GM12878 (cell line): ENCODE data around the gene ZCCHC8. TPM values are rescaled to one million over a fixed set of nuclear protein-coding genes. Genes with fewer than 3 reads are reported as not detected.

Source experiments
- ATF3 ChIP-seq: IDR thresholded peaks from 2 replicates; pipeline ENCODE4 v1.6.1; 2011; ENCODE audit warnings: low read depth, mild to moderate bottlenecking, low read length, moderate library complexity, borderline replicate concordance; ENCODE audit errors: extremely low read depth
- BHLHE40 ChIP-seq, 2 experiments: fragments of 450-650 bp in 1 of 2; IDR thresholded peaks; 2 replicates each; pipeline ENCODE4 v1.6.1; 2011 to 2017; ENCODE audit warnings: low read depth in 2 of 2, borderline replicate concordance in 1 of 2, improper control_type of control experiment in 1 of 2, low read length in 1 of 2, mild to moderate bottlenecking in 1 of 2
- CHD4 ChIP-seq: fragments of 200-600 bp; sonication (generic); IDR thresholded peaks from 2 replicates; pipeline ENCODE4 v1.6.1; 2016; ENCODE audit warnings: mild to moderate bottlenecking
- IKZF1 ChIP-seq: fragments of 450-650 bp; conservative IDR thresholded peaks from 2 replicates; pipeline ENCODE4 v1.6.1; 2017; ENCODE audit warnings: antibody characterized with exemption, mild to moderate bottlenecking
- PKNOX1 ChIP-seq: fragments of 450-650 bp; IDR thresholded peaks from 2 replicates; pipeline ENCODE4 v1.6.1; 2016; ENCODE audit warnings: mild to moderate bottlenecking
- RB1 ChIP-seq: fragments of 450-650 bp; formaldehyde crosslinking; IDR thresholded peaks from 2 replicates; pipeline ENCODE4 v1.6.1; 2017; ENCODE audit warnings: mild to moderate bottlenecking, borderline replicate concordance
- SIN3A ChIP-seq: IDR thresholded peaks from 2 replicates; pipeline ENCODE4 v1.6.1; 2012; ENCODE audit warnings: low read depth, low read length, improper control_type of control experiment
- ZNF384 ChIP-seq: IDR thresholded peaks from 2 replicates; pipeline ENCODE4 v1.6.1; 2012; ENCODE audit warnings: low read depth, mild to moderate bottlenecking, low read length, improper control_type of control experiment, borderline replicate concordance
- ZNF687 ChIP-seq: fragments of 450-650 bp; IDR thresholded peaks from 2 replicates; pipeline ENCODE4 v1.6.1; 2017; ENCODE audit warnings: mild to moderate bottlenecking, moderate library complexity
- polyA plus RNA-seq, 11 experiments: library from polyadenylated mRNA; depleted of rRNA in 4 of 11; unstranded in 6 of 11; stranded (reverse) in 5 of 11; fragments of >200 nt; fragmentation: Nextera tagmentation in 4 of 11; fragmentation: Illumina TruSeq in 1 of 11; extraction: Ambion mirVana in 4 of 11; extraction: Trizol in 1 of 11; gene quantifications; 1 replicate in 1 of 11; 2 replicates in 10 of 11; pipeline versions ENCODE4 v1.2.1 to v1.2.3, GENCODE V29; 2011 to 2016; ENCODE audit warnings: inconsistent platforms in 2 of 11, missing spikeins in 2 of 11, low read depth in 1 of 11
- small RNA-seq: library from RNA; depleted of rRNA; stranded (forward); fragments of <200 nt; gene quantifications from one replicate; pipeline ENCODE3, GENCODE V24; 2014
- total RNA-seq, 4 experiments: library from RNA; depleted of rRNA in 3 of 4; stranded (reverse); fragments of >200 nt in 3 of 4; fragmentation: Illumina TruSeq in 1 of 4; extraction: Trizol in 1 of 4; gene quantifications; 2 replicates each; pipeline versions ENCODE4 v1.2.1 to v1.2.3, GENCODE V29; 2013 to 2021

ZCCHC8 gene
- total and polyA plus RNA-seq, 10 of the 15 experiments (the other 5 are each of a cell fraction or from before 2014, with no cell fraction given): 8.8 to 34.8 (median 21.7) TPM

- TF ChIP-seq RB1 (peak; percentile 60; the same call in 1 of the 2 replicates), CHD4 (no peak), ZNF687 (peak; percentile 71), ATF3 (no peak), SIN3A (peak; percentile 49; the same call in 1 of the 2 replicates), ZNF384 (no peak), BHLHE40 (IDR thresholded peaks at IDR 0.05; ENCODE audit: borderline replicate concordance in 1 of 2, low read depth in 2 of 2, low read length in 1 of 2) (peak in 1 of 2 experiments; percentile 33; a peak in 2 of 4 replicates), IKZF1 (peak; percentile 89), PKNOX1 (peak; percentile 49; the same call in 1 of the 2 replicates)
Measured at GRCh38 chr12:122421821-122422729, 78.7 kb downstream of the ZCCHC8 start, which contains the start of gene CLIP1 (continued).

Small RNA genes within 50 kb of the gene (small RNA-seq; reads per million reads assigned to genes)
- gene RF00411: not detected

Other genes with a start within 250 kb of the ZCCHC8 start
- gene VPS33A, start 234.4 kb downstream of the ZCCHC8 start, total RNA-seq (2014; rRNA removed): 21.1 and 22.8 TPM in 2 replicates
- 16.2 and 21.1 TPM in 2 replicates for gene VPS33A, start 234.4 kb downstream of the ZCCHC8 start, total RNA-seq (2014; rRNA removed; fragmentation: Illumina TruSeq; extraction: Trizol)
- 22.1 and 22.4 TPM in 2 replicates for gene VPS33A, start 234.4 kb downstream of the ZCCHC8 start, total RNA-seq (2021)
- 18.7 and 20.0 TPM in 2 replicates for gene VPS33A, start 234.4 kb downstream of the ZCCHC8 start, polyA plus RNA-seq (2011; rRNA removed)
- gene VPS33A, start 234.4 kb downstream of the ZCCHC8 start, polyA plus RNA-seq (2014; fragmentation: Illumina TruSeq; extraction: Trizol): 21.0 and 24.9 TPM in 2 replicates
- gene VPS33A, start 234.4 kb downstream of the ZCCHC8 start, polyA plus RNA-seq (2014; fragmentation: Nextera tagmentation; extraction: Ambion mirVana): 1 to 10 TPM; 7.7 to 8.7 TPM
- gene VPS33A, start 234.4 kb downstream of the ZCCHC8 start, polyA plus RNA-seq (2014; rRNA removed): 19.4 and 20.4 TPM in 2 replicates
- gene VPS33A, start 234.4 kb downstream of the ZCCHC8 start, polyA plus RNA-seq (2016; fragmentation: Nextera tagmentation; extraction: Ambion mirVana): 10 to 100 TPM; 32.1 to 33.6 TPM
- gene CLIP1, start 78.3 kb downstream of the ZCCHC8 start, total RNA-seq (2014; rRNA removed): 23.8 and 26.6 TPM in 2 replicates
- gene CLIP1, start 78.3 kb downstream of the ZCCHC8 start, total RNA-seq (2014; rRNA removed; fragmentation: Illumina TruSeq; extraction: Trizol): 44.0 and 45.4 TPM in 2 replicates
- gene CLIP1, start 78.3 kb downstream of the ZCCHC8 start, total RNA-seq (2021): 39.2 and 39.4 TPM in 2 replicates
- 25.8 and 32.0 TPM in 2 replicates for gene CLIP1, start 78.3 kb downstream of the ZCCHC8 start, polyA plus RNA-seq (2011; rRNA removed)
- 39.9 and 42.0 TPM in 2 replicates for gene CLIP1, start 78.3 kb downstream of the ZCCHC8 start, polyA plus RNA-seq (2014; fragmentation: Illumina TruSeq; extraction: Trizol)
- 1 to 10 TPM; 6.0 to 6.3 TPM for gene CLIP1, start 78.3 kb downstream of the ZCCHC8 start, polyA plus RNA-seq (2014; fragmentation: Nextera tagmentation; extraction: Ambion mirVana)
- gene CLIP1, start 78.3 kb downstream of the ZCCHC8 start, polyA plus RNA-seq (2014; rRNA removed): 20.0 and 23.4 TPM in 2 replicates
- 10 to 100 TPM; 19.9 to 26.6 TPM for gene CLIP1, start 78.3 kb downstream of the ZCCHC8 start, polyA plus RNA-seq (2016; fragmentation: Nextera tagmentation; extraction: Ambion mirVana)
- 53.1 and 58.6 TPM in 2 replicates for gene RSRC2, start 26.0 kb upstream of the ZCCHC8 start, total RNA-seq (2014; rRNA removed)
- 111 and 114 TPM in 2 replicates for gene RSRC2, start 26.0 kb upstream of the ZCCHC8 start, total RNA-seq (2014; rRNA removed; fragmentation: Illumina TruSeq; extraction: Trizol)
- gene RSRC2, start 26.0 kb upstream of the ZCCHC8 start, total RNA-seq (2021): 50.3 and 58.4 TPM in 2 replicates
- 78.4 and 117 TPM in 2 replicates for gene RSRC2, start 26.0 kb upstream of the ZCCHC8 start, polyA plus RNA-seq (2011; rRNA removed)
- 112 and 155 TPM in 2 replicates for gene RSRC2, start 26.0 kb upstream of the ZCCHC8 start, polyA plus RNA-seq (2014; fragmentation: Illumina TruSeq; extraction: Trizol)
- gene RSRC2, start 26.0 kb upstream of the ZCCHC8 start, polyA plus RNA-seq (2014; fragmentation: Nextera tagmentation; extraction: Ambion mirVana): 10 to 100 TPM; 49.8 to 52.3 TPM
- gene RSRC2, start 26.0 kb upstream of the ZCCHC8 start, polyA plus RNA-seq (2014; rRNA removed): 56.5 and 63.2 TPM in 2 replicates
- 10 to 100 TPM; 56.2 to 62.7 TPM for gene RSRC2, start 26.0 kb upstream of the ZCCHC8 start, polyA plus RNA-seq (2016; fragmentation: Nextera tagmentation; extraction: Ambion mirVana)
- gene KNTC1, start 26.3 kb upstream of the ZCCHC8 start, total RNA-seq (2014; rRNA removed): 91.4 and 102 TPM in 2 replicates
- gene KNTC1, start 26.3 kb upstream of the ZCCHC8 start, total RNA-seq (2014; rRNA removed; fragmentation: Illumina TruSeq; extraction: Trizol): 118 and 120 TPM in 2 replicates
- gene KNTC1, start 26.3 kb upstream of the ZCCHC8 start, total RNA-seq (2021): 63.0 and 68.3 TPM in 2 replicates
- gene KNTC1, start 26.3 kb upstream of the ZCCHC8 start, polyA plus RNA-seq (2011; rRNA removed): 88.6 and 112 TPM in 2 replicates
- gene KNTC1, start 26.3 kb upstream of the ZCCHC8 start, polyA plus RNA-seq (2014; fragmentation: Illumina TruSeq; extraction: Trizol): 84.2 and 111 TPM in 2 replicates
- 10 to 100 TPM; 37.2 to 38.3 TPM for gene KNTC1, start 26.3 kb upstream of the ZCCHC8 start, polyA plus RNA-seq (2014; fragmentation: Nextera tagmentation; extraction: Ambion mirVana)
- gene KNTC1, start 26.3 kb upstream of the ZCCHC8 start, polyA plus RNA-seq (2014; rRNA removed): 80.2 and 95.0 TPM in 2 replicates
- gene KNTC1, start 26.3 kb upstream of the ZCCHC8 start, polyA plus RNA-seq (2016; fragmentation: Nextera tagmentation; extraction: Ambion mirVana): 10 to 100 TPM; 52.9 to 64.8 TPM
- 0.22 and 0.34 TPM in 2 replicates for gene HCAR2, start 202.4 kb upstream of the ZCCHC8 start, total RNA-seq (2014; rRNA removed)
- 0.22 and 0.37 TPM in 2 replicates for gene HCAR2, start 202.4 kb upstream of the ZCCHC8 start, total RNA-seq (2014; rRNA removed; fragmentation: Illumina TruSeq; extraction: Trizol)
- gene HCAR2, start 202.4 kb upstream of the ZCCHC8 start, total RNA-seq (2021): 0.13 and 0.28 TPM in 2 replicates
- 0.16 and 0.19 TPM in 2 replicates for gene HCAR2, start 202.4 kb upstream of the ZCCHC8 start, polyA plus RNA-seq (2011; rRNA removed)
- gene HCAR2, start 202.4 kb upstream of the ZCCHC8 start, polyA plus RNA-seq (2014; fragmentation: Illumina TruSeq; extraction: Trizol): 0.25 and 0.93 TPM in 2 replicates
- under 1 TPM; 0.37 to 0.66 TPM for gene HCAR2, start 202.4 kb upstream of the ZCCHC8 start, polyA plus RNA-seq (2014; fragmentation: Nextera tagmentation; extraction: Ambion mirVana)
- gene HCAR2, start 202.4 kb upstream of the ZCCHC8 start, polyA plus RNA-seq (2014; rRNA removed): 0.18 and 0.58 TPM in 2 replicates
- under 1 TPM; 0.43 to 0.48 TPM for gene HCAR2, start 202.4 kb upstream of the ZCCHC8 start, polyA plus RNA-seq (2016; fragmentation: Nextera tagmentation; extraction: Ambion mirVana)
- gene HCAR3, start 215.9 kb upstream of the ZCCHC8 start, total RNA-seq (2014; rRNA removed): 1.0 and 1.2 TPM in 2 replicates
- gene HCAR3, start 215.9 kb upstream of the ZCCHC8 start, total RNA-seq (2014; rRNA removed; fragmentation: Illumina TruSeq; extraction: Trizol): 2.0 and 2.4 TPM in 2 replicates
- 1.9 and 2.2 TPM in 2 replicates for gene HCAR3, start 215.9 kb upstream of the ZCCHC8 start, total RNA-seq (2021)
- 0.50 and 0.57 TPM in 2 replicates for gene HCAR3, start 215.9 kb upstream of the ZCCHC8 start, polyA plus RNA-seq (2011; rRNA removed)
- gene HCAR3, start 215.9 kb upstream of the ZCCHC8 start, polyA plus RNA-seq (2014; fragmentation: Illumina TruSeq; extraction: Trizol): 2.4 and 3.1 TPM in 2 replicates
- gene HCAR3, start 215.9 kb upstream of the ZCCHC8 start, polyA plus RNA-seq (2014; fragmentation: Nextera tagmentation; extraction: Ambion mirVana): 1 to 10 TPM; 2.2 to 3.0 TPM
- gene HCAR3, start 215.9 kb upstream of the ZCCHC8 start, polyA plus RNA-seq (2014; rRNA removed): 1.5 and 2.4 TPM in 2 replicates
- gene HCAR3, start 215.9 kb upstream of the ZCCHC8 start, polyA plus RNA-seq (2016; fragmentation: Nextera tagmentation; extraction: Ambion mirVana): 1 to 10 TPM; 1.6 to 2.2 TPM
- under 0.01 TPM in 1 of 2 replicates, not detected in the other for gene HCAR1, start 229.9 kb upstream of the ZCCHC8 start, total RNA-seq (2014; rRNA removed)
- 0.04 and 0.05 TPM in 2 replicates for gene HCAR1, start 229.9 kb upstream of the ZCCHC8 start, total RNA-seq (2014; rRNA removed; fragmentation: Illumina TruSeq; extraction: Trizol)
- 0.05 TPM in 2 replicates for gene HCAR1, start 229.9 kb upstream of the ZCCHC8 start, total RNA-seq (2021)
- not detected in 2 replicates for gene HCAR1, start 229.9 kb upstream of the ZCCHC8 start, polyA plus RNA-seq (2011; rRNA removed)
- gene HCAR1, start 229.9 kb upstream of the ZCCHC8 start, polyA plus RNA-seq (2014; fragmentation: Illumina TruSeq; extraction: Trizol): 0.01 and 0.03 TPM in 2 replicates
- gene HCAR1, start 229.9 kb upstream of the ZCCHC8 start, polyA plus RNA-seq (2014; fragmentation: Nextera tagmentation; extraction: Ambion mirVana): not detected
- gene HCAR1, start 229.9 kb upstream of the ZCCHC8 start, polyA plus RNA-seq (2014; rRNA removed): 0.06 TPM in 1 of 2 replicates, not detected in the other
- not detected for gene HCAR1, start 229.9 kb upstream of the ZCCHC8 start, polyA plus RNA-seq (2016; fragmentation: Nextera tagmentation; extraction: Ambion mirVana)